Heart right ventricle (tissue), 16 donors: ENCODE data around the gene PLEKHG3. TPM values are rescaled to one million over a fixed set of nuclear protein-coding genes. Genes with fewer than 3 reads are reported as not detected.
A peak's percentile ranks its signal among the peaks of the same experiment; 100 is the strongest.

Source experiments
- ATAC-seq, 8 donors: fragments of 200-7000 bp; cut with Tn5 transposase; one replicate each; pipeline ENCODE4 v1.9.1; 2020; ENCODE audit warnings: mild to moderate bottlenecking in 8 of 8, moderate library complexity in 8 of 8, moderate number of reproducible peaks in 1 of 8
- DNase-seq, 2 donors: peaks; one replicate each; pipeline ENCODE4 v3.0.0-alpha.2; 2020
- H3K27ac ChIP-seq, 10 donors: fragments of 200-600 bp; sonication (generic) in 2 of 10; one replicate each; pipeline versions ENCODE4 v1.5.0 to v1.8.0; 2020 to 2022; ENCODE audit warnings: mild to moderate bottlenecking in 3 of 10
- H3K27me3 ChIP-seq, 7 donors: fragments of 200-600 bp; one replicate each; pipeline ENCODE4 v1.8.0; 2021 to 2022; ENCODE audit warnings: mild to moderate bottlenecking in 2 of 7
- H3K36me3 ChIP-seq, 9 donors: fragments of 200-600 bp; sonication (generic) in 1 of 9; one replicate each; pipeline versions ENCODE4 v1.5.0 to v1.8.0; 2020 to 2022; ENCODE audit warnings: mild to moderate bottlenecking in 2 of 9
- H3K4me1 ChIP-seq, 9 donors: fragments of 200-600 bp; sonication (generic) in 1 of 9; one replicate each; pipeline versions ENCODE4 v1.5.0 to v1.8.0; 2020 to 2022; ENCODE audit warnings: mild to moderate bottlenecking in 4 of 9
- H3K4me3 ChIP-seq, 10 donors: fragments of 200-600 bp; sonication (generic) in 2 of 10; one replicate each; pipeline versions ENCODE4 v1.5.0 to v1.8.0; 2020 to 2022; ENCODE audit warnings: mild to moderate bottlenecking in 7 of 10, moderate library complexity in 2 of 10
- H3K9me3 ChIP-seq, 11 donors: fragments of 200-600 bp in 10 of 11; sonication (generic) in 2 of 11; one replicate each; pipeline versions ENCODE4 v1.5.0 to v1.8.0; 2013 to 2022; ENCODE audit warnings: mild to moderate bottlenecking in 2 of 11, control low read depth in 1 of 11, moderate library complexity in 1 of 11
- WGBS, 2 donors: extraction: QIAGEN DNeasy Blood & Tissue Kit; methylation state at CpG; one replicate each; pipeline ENCODE4 v1.1.7; 2013; ENCODE audit warnings: inconsistent platforms in 1 of 2; 5-methylcytosine and 5-hydroxymethylcytosine counted together
- intact Hi-C, 10 donors: fragments of 100-400 bp; cut with DNase I; formaldehyde crosslinking; loops; one replicate each; pipeline versions ENCODE4 v1.11.1 to v1.14.2; 2022
- polyA plus RNA-seq, 2 donors: library from polyadenylated mRNA; stranded (reverse); fragments of 200-250 nt; gene quantifications; one replicate each; pipeline ENCODE4 v1.2.3, GENCODE V29; 2013
- total RNA-seq, 10 donors: library from RNA; stranded (reverse); fragmentation: NEBNext Ultra II Directional in 3 of 10; extraction: Animal tissue kit (Norgen Biotek cat#: 25700) in 3 of 10; gene quantifications; one replicate each; pipeline versions ENCODE4 v1.2.1 to v1.2.4, GENCODE V29; 2021 to 2023
- TF ChIP-seq, protein P1 (sequence below), 9 donors: fragments of 200-600 bp; sonication (generic) in 2 of 9; IDR thresholded peaks; one replicate each; pipeline versions ENCODE4 v1.5.0 to v1.8.0; 2021 to 2022; ENCODE audit warnings: antibody characterized with exemption in 9 of 9, mild to moderate bottlenecking in 5 of 9, moderate library complexity in 1 of 9
- donor health status: Arrhythmogenic right ventricular cardiomyopathy.
- donor health status: ischemic (EF 13 %, LVEDD 7.1; RV severe dilation, severe dysfunction).
- donor health status: healthy with polysubstance abuse.
- donor health status: DM: no; HTN: yes; CAD: no.
- donor health status: DM: no; HTN: no; CAD: no.
- donor health status: ischemic (EF 25% LVEDD 6.9; RV normal size, moderate dysfunction).
- donor health status: ischemic (EF 25% LVEDD 5.7; RV mildly dilated, moderate dysfunction).
- donor health status: healthy.
- donor health status: DM: yes; HTN: yes; CAD: no.
- donor health status: Ischemic cardiomyopathy.
- donor health status: ischemic (EF 35%, LVEDD 5.7; RV mildly dilated, moderate dysfunction).
- donor health status: nonischemic (EF 11% LVEDD 7.7; RV severe dilation, severe dysfunction).
- donor health status: DM: yes; HTN: yes; CAD: no.
- donor health status: PGD.
- donor health status: ischemic (EF 29% LVEDD 5.4; RV normal size, mild dysfunction).
- donor health status: nonischemic (EF 23%, LVEDD 6.1; RV moderate dilation, normal function).

PLEKHG3 gene
- total and polyA plus RNA-seq, 12 donors = 5.0 to 25.5 (median 15.4) TPM

DNA sequence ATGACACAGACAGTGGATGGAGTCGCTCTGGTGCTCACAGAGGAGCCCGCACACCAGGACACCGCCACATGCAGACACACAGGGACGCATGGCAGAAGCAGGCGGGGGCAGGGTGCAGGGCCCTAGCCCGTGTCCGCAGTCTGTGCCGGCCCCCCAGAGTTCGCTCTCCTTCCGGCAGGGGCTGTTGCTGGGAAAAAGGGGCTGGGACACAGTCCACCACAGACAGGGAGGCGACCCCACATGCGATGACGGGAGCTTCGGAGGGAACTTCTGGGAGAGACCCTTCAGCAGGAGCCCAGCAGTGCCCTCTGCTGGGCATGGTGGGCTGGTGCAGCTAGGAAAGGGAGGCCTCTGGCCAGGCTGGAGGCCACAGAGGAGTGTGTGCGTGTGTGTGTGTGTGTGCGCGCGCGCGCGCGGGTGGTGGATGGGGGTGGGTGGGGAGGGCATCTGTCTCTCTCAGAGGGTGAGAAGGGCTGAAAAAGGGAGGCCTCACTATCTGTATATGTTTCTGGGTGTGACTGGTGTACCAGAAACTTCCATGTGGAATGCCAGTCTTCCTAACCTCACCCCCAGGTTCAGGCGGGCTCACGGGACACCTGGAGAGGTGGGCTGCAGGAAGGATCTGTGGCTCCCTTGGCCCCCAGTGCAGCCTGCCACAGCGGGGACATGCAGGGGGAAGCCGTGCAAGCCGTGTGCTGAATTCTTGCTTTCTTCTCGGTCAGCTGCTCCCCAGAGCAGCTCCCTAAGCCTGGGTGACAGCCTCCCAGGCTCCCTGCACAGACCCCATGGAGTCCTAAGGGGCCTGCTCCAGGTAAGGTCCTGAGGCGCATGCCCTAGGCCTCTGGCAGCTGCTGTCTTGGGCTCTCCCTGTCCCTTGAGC is 60.7 kb downstream of the PLEKHG3 start:
- no peaks in the 10 kb centered on the region for H3K27me3 ChIP-seq
- 35 to 53% methylated on average over 25 to 29 of the region's 29 CpGs for WGBS, 2 donors

DNA sequence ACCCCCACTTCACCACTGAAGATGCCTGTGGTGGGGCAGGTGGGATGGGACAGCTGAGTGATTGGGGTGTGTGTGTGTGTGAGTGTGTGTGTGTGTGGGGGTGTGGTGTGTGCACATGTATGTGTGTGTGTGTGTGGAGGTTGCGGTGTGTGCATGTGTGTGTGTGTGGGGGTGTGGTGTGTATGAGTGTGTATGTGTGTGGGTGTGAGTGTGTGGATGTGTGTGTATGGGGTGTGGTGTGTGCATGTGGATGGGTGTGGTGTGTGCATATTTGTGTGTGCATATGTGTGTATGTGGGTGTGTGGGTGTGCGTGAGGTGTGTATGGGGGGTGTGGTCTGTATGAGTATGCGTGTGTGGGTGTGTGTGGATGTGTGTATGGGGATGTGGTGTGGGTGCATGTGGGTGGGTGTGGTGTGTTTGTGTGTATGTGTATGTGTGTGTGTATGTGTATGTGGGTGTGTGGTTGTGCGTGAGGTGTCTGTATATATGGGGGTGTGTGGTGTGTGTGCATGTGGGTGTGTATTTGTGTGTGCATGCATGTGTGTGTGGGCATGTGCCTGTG is 61.6 kb downstream of the PLEKHG3 start:
- ATAC-seq = no peak
- Histone ChIP-seq H3K9me3 (no peaks in the 10 kb centered on the region), H3K4me3 (no peak overlapping the region), H3K27me3 (no peaks in the 10 kb centered on the region), H3K36me3 (peaks cover 0 to 40% (median 0%) of the 10 kb centered on the region in 9 donors), H3K4me1 (peaks cover 25 to 42% (median 36%) of the 10 kb centered on the region in 9 donors), H3K27ac (no peak overlapping the region)
- intact Hi-C loops = loop anchor here in 5 of 10 donors (2.0 to 5.0 kb wide), 3 partner anchors 93 to 95 kb away; no protein-coding TSS in a partner anchor
- TF ChIP-seq, protein P1, sequence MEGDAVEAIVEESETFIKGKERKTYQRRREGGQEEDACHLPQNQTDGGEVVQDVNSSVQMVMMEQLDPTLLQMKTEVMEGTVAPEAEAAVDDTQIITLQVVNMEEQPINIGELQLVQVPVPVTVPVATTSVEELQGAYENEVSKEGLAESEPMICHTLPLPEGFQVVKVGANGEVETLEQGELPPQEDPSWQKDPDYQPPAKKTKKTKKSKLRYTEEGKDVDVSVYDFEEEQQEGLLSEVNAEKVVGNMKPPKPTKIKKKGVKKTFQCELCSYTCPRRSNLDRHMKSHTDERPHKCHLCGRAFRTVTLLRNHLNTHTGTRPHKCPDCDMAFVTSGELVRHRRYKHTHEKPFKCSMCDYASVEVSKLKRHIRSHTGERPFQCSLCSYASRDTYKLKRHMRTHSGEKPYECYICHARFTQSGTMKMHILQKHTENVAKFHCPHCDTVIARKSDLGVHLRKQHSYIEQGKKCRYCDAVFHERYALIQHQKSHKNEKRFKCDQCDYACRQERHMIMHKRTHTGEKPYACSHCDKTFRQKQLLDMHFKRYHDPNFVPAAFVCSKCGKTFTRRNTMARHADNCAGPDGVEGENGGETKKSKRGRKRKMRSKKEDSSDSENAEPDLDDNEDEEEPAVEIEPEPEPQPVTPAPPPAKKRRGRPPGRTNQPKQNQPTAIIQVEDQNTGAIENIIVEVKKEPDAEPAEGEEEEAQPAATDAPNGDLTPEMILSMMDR (IDR thresholded peaks at IDR 0.05) = no peak
- 97 to 100% methylated on average over 4 of the region's 4 CpGs for WGBS, 2 donors
- DNase-seq = no peak

More for the DNA sequence above, 60.7 kb downstream of the PLEKHG3 start:
- peak; percentile 70 to 77 for DNase-seq
- intact Hi-C loops = loop anchor here (1.0 to 5.0 kb wide), 6 partner anchors 38 to 94 kb away; no protein-coding TSS in a partner anchor
- peak overlapping the region in 8 of 10 donors; percentile 10 to 36 (median 25) for H3K4me3 ChIP-seq
- peaks cover 0 to 30% (median 0%) of the 10 kb centered on the region in 9 donors for H3K36me3 ChIP-seq
- peak overlapping the region in 9 of 10 donors; percentile 31 to 85 (median 49) for H3K27ac ChIP-seq
- peak; percentile 45 to 77 (median 66) for ATAC-seq
- peaks cover 26 to 51% (median 44%) of the 10 kb centered on the region in 9 donors for H3K4me1 ChIP-seq
- no peaks in the 10 kb centered on the region for H3K9me3 ChIP-seq
- TF ChIP-seq, protein P1 (IDR thresholded peaks at IDR 0.05) = peak; percentile 72 to 95 (median 90)

DNA sequence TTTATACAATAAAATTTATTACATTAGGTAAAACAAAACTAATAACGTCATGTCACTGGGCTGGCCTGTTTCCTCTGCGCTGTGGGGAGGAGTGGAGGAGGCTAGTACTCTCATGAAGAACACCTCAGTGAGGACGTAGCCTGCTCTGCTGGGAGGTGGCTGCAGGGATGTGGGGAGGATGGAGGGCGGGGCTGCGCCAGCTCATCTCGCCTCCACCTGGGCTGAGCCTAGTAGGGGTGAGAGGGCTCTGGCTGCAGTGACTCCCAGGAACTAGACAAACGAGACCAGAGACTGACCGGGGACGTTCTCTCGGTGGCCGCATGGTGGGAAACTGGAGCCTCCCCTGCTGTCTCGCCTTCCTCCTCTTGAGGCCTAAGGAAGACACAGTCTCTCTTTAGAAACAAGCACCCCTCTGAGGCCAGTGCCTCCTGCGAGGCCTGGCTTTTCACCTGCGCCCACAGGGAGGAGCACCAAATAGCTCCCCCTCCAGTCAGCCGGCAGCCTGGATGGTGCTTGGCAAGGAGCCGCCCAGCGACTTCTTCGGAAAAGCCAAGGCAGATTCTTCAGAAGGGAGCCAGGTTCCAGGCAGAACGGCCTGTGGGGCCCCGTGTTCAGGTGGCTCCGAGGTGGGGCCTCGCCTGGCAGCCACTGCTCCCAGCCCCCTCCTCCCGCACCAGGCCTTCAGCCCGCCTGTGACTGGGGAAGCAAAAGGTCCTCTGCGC is 62.4 kb downstream of the PLEKHG3 start:
- no peak for DNase-seq
- no peak overlapping the region for H3K4me3 ChIP-seq
- no peak overlapping the region for H3K27ac ChIP-seq
- H3K4me1 ChIP-seq = peaks cover 17 to 34% (median 28%) of the 10 kb centered on the region in 9 donors
- no peak for ATAC-seq
- intact Hi-C loops = loop anchor here in 1 of 10 donors (5.0 kb wide), 1 partner anchor 94 kb away; no protein-coding TSS in a partner anchor
- peaks cover 0 to 46% (median 0%) of the 10 kb centered on the region in 9 donors for H3K36me3 ChIP-seq
- TF ChIP-seq, protein P1 (IDR thresholded peaks at IDR 0.05) = no peak
- no peaks in the 10 kb centered on the region for H3K9me3 ChIP-seq
- H3K27me3 ChIP-seq = no peaks in the 10 kb centered on the region
- WGBS, 2 donors = 83 to 86% methylated on average over 25 of the region's 25 CpGs
